Thoracic aorta (tissue), 2 donors: ENCODE measurements around the gene NFKBIL1. TPM values are rescaled to one million over a fixed set of nuclear protein-coding genes. Genes with fewer than 3 reads are reported as not detected.
A peak's percentile ranks its signal among the peaks of the same experiment; 100 is the strongest.

ENCODE experiments used
- ATAC-seq: fragments of 150-250 bp; one replicate; pipeline ENCODE4 v1.8.0; 2017; ENCODE audit warnings: low read depth; ENCODE audit not compliant: insufficient number of reproducible peaks, low FRiP score
- DNase-seq: peaks from one replicate; pipeline ENCODE4 v3.0.0-alpha.2; 2020; ENCODE audit warnings: low spot score
- H3K27ac ChIP-seq, 2 donors: fragments of 200-600 bp; sonication (generic); 1 replicate in 1 of 2; 2 replicates in 1 of 2; pipeline ENCODE4 v1.5.1; 2016; ENCODE audit warnings: mild to moderate bottlenecking in 2 of 2, moderate library complexity in 2 of 2
- H3K27me3 ChIP-seq: fragments of 200-600 bp; sonication (generic); replicated peaks from 2 replicates; pipeline ENCODE4 v1.6.0; 2016; ENCODE audit warnings: mild to moderate bottlenecking; ENCODE audit not compliant: insufficient read depth
- H3K36me3 ChIP-seq: fragments of 200-600 bp; sonication (generic); one replicate; pipeline ENCODE4 v1.5.1; 2016
- H3K4me1 ChIP-seq, 2 donors: fragments of 200-600 bp; sonication (generic); 1 replicate in 1 of 2; 2 replicates in 1 of 2; pipeline versions ENCODE4 v1.5.1 to v1.6.0; 2016; ENCODE audit warnings: low read depth in 2 of 2, mild to moderate bottlenecking in 1 of 2; ENCODE audit not compliant: control insufficient read depth in 1 of 2
- H3K4me3 ChIP-seq: fragments of 200-600 bp; sonication (generic); 2 replicates; pipeline ENCODE4 v1.5.1; 2016; ENCODE audit warnings: mild to moderate bottlenecking
- H3K9me3 ChIP-seq: fragments of 200-600 bp; sonication (generic); 2 replicates; pipeline ENCODE4 v1.5.1; 2016
- total RNA-seq, 2 donors: library from RNA; depleted of rRNA; stranded (reverse); fragments of >200 nt; gene quantifications; one replicate each; pipeline versions ENCODE4 v1.1.0 to v1.2.3, GENCODE V29; 2016
- TF ChIP-seq, protein P1 (sequence below): fragments of 200-600 bp; sonication (generic); IDR thresholded peaks from one replicate; pipeline ENCODE4 v1.5.1; 2019; ENCODE audit warnings: antibody characterized with exemption

The NFKBIL1 gene
- total RNA-seq, 2 donors from 2014 or later, result 23.8 to 24.2 TPM

DNA sequence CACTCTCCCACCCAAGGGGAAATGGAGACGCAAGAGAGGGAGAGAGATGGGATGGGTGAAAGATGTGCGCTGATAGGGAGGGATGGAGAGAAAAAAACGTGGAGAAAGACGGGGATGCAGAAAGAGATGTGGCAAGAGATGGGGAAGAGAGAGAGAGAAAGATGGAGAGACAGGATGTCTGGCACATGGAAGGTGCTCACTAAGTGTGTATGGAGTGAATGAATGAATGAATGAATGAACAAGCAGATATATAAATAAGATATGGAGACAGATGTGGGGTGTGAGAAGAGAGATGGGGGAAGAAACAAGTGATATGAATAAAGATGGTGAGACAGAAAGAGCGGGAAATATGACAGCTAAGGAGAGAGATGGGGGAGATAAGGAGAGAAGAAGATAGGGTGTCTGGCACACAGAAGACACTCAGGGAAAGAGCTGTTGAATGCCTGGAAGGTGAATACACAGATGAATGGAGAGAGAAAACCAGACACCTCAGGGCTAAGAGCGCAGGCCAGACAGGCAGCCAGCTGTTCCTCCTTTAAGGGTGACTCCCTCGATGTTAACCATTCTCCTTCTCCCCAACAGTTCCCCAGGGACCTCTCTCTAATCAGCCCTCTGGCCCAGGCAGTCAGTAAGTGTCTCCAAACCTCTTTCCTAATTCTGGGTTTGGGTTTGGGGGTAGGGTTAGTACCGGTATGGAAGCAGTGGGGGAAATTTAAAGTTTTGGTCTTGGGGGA lies 28.7 kb downstream of the NFKBIL1 start:
- peak overlapping the region; percentile 67 for H3K4me3 ChIP-seq
- DNase-seq, result no peak
- H3K27me3 ChIP-seq, result no peaks in the 10 kb centered on the region
- TF ChIP-seq, protein P1, sequence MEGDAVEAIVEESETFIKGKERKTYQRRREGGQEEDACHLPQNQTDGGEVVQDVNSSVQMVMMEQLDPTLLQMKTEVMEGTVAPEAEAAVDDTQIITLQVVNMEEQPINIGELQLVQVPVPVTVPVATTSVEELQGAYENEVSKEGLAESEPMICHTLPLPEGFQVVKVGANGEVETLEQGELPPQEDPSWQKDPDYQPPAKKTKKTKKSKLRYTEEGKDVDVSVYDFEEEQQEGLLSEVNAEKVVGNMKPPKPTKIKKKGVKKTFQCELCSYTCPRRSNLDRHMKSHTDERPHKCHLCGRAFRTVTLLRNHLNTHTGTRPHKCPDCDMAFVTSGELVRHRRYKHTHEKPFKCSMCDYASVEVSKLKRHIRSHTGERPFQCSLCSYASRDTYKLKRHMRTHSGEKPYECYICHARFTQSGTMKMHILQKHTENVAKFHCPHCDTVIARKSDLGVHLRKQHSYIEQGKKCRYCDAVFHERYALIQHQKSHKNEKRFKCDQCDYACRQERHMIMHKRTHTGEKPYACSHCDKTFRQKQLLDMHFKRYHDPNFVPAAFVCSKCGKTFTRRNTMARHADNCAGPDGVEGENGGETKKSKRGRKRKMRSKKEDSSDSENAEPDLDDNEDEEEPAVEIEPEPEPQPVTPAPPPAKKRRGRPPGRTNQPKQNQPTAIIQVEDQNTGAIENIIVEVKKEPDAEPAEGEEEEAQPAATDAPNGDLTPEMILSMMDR, result no peak
- ATAC-seq, result no peak
- peak overlapping the region in 1 of 2 donors; percentile 38 for H3K27ac ChIP-seq
- peaks cover 3 to 5% of the 10 kb centered on the region in 2 donors for H3K4me1 ChIP-seq
- no peaks in the 10 kb centered on the region for H3K36me3 ChIP-seq
- no peaks in the 10 kb centered on the region for H3K9me3 ChIP-seq

DNA sequence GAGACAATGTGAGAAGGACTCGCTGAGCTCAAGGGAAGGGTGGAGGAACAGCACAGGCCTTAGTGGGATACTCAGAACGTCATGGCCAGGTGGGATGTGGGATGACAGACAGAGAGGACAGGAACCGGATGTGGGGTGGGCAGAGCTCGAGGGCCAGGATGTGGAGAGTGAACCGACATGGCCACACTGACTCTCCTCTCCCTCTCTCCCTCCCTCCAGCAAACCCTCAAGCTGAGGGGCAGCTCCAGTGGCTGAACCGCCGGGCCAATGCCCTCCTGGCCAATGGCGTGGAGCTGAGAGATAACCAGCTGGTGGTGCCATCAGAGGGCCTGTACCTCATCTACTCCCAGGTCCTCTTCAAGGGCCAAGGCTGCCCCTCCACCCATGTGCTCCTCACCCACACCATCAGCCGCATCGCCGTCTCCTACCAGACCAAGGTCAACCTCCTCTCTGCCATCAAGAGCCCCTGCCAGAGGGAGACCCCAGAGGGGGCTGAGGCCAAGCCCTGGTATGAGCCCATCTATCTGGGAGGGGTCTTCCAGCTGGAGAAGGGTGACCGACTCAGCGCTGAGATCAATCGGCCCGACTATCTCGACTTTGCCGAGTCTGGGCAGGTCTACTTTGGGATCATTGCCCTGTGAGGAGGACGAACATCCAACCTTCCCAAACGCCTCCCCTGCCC lies 29.6 kb downstream of the NFKBIL1 start:
- no peak for DNase-seq
- Histone ChIP-seq H3K9me3 (no peaks in the 10 kb centered on the region), H3K27me3 (no peaks in the 10 kb centered on the region), H3K36me3 (no peaks in the 10 kb centered on the region), H3K4me1 (peaks cover 3 to 12% of the 10 kb centered on the region in 2 donors), H3K27ac (no peak overlapping the region), H3K4me3 (peak overlapping the region; percentile 67)
- no peak for ATAC-seq
- TF ChIP-seq, protein P1, result no peak

DNA sequence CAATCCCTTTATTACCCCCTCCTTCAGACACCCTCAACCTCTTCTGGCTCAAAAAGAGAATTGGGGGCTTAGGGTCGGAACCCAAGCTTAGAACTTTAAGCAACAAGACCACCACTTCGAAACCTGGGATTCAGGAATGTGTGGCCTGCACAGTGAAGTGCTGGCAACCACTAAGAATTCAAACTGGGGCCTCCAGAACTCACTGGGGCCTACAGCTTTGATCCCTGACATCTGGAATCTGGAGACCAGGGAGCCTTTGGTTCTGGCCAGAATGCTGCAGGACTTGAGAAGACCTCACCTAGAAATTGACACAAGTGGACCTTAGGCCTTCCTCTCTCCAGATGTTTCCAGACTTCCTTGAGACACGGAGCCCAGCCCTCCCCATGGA lies 30.2 kb downstream of the NFKBIL1 start:
- Histone ChIP-seq H3K27ac (no peak overlapping the region), H3K4me3 (no peak overlapping the region), H3K4me1 (peaks cover 3 to 17% of the 10 kb centered on the region in 2 donors), H3K27me3 (no peaks in the 10 kb centered on the region), H3K36me3 (no peaks in the 10 kb centered on the region), H3K9me3 (no peaks in the 10 kb centered on the region)
- DNase-seq (no peak), ATAC-seq (no peak)
- TF ChIP-seq, protein P1, result no peak

DNA sequence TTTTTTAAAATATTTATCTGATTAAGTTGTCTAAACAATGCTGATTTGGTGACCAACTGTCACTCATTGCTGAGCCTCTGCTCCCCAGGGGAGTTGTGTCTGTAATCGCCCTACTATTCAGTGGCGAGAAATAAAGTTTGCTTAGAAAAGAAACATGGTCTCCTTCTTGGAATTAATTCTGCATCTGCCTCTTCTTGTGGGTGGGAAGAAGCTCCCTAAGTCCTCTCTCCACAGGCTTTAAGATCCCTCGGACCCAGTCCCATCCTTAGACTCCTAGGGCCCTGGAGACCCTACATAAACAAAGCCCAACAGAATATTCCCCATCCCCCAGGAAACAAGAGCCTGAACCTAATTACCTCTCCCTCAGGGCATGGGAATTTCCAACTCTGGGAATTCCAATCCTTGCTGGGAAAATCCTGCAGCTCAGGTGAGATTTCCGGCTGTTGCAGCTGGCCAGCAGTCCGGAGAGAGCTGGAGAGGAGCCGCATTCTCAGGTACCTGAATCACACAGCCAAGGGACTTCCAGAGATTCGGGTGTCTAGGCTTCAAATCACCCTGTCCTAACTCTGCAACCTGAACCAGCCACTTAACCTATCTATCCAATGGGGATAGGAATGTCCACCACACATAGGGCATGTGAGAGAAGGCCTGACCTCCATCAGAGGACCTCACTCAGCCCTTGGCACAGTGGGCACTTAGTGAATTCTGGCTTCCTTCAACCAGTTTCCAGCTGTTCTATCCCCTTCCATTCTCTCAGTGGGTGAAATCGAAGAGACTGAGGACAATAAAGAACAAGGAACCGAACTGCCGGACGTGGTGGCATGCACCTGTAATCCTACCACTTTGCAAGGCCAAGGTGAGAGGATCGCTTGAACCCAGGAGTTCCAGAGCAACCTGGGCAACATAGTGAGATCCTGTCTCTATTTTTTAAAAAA lies 31.0 kb downstream of the NFKBIL1 start:
- ATAC-seq, result no peak
- H3K27me3 ChIP-seq, result no peaks in the 10 kb centered on the region
- H3K4me3 ChIP-seq, result no peak overlapping the region
- TF ChIP-seq, protein P1, result no peak
- H3K4me1 ChIP-seq, result peaks cover 3 to 17% of the 10 kb centered on the region in 2 donors
- DNase-seq, result no peak
- no peaks in the 10 kb centered on the region for H3K36me3 ChIP-seq
- no peak overlapping the region for H3K27ac ChIP-seq
- H3K9me3 ChIP-seq, result no peaks in the 10 kb centered on the region

DNA sequence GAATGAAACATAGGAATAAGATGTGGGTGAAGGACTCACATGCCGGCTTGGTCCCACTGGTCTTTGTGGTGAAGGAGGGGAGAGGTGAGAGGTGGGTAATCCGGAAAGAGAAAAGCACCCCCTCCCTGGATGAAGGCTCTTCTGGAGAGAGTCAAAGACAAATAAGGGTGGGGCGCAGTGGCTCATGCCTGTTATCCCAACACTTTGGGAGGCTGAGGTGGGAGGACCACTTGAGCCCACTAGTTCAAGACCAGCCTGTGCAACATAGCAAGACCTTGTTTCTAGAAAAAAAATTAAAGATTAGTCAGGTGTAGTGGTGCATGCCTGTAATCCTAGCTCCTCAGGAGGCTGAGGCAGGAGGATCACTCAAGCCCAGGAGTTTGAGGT lies 31.7 kb downstream of the NFKBIL1 start:
- H3K4me1 ChIP-seq, result peaks cover 3 to 17% of the 10 kb centered on the region in 2 donors
- H3K27ac ChIP-seq, result no peak overlapping the region
- no peak overlapping the region for H3K4me3 ChIP-seq
- H3K36me3 ChIP-seq, result no peaks in the 10 kb centered on the region
- ATAC-seq (no peak), DNase-seq (no peak)
- no peaks in the 10 kb centered on the region for H3K27me3 ChIP-seq
- H3K9me3 ChIP-seq, result no peaks in the 10 kb centered on the region
- TF ChIP-seq, protein P1, result no peak
